GM18517 (cell line): ENCODE results near the gene GSTM1.

Source experiments
- ATAC-seq: cut with Tn5 transposase; IDR thresholded peaks from one replicate; pipeline ENCODE4 v1.9.1; 2021; ENCODE audit warnings: mild to moderate bottlenecking, moderate library complexity; ENCODE audit not compliant: unreplicated experiment

GSTM1 gene

DNA sequence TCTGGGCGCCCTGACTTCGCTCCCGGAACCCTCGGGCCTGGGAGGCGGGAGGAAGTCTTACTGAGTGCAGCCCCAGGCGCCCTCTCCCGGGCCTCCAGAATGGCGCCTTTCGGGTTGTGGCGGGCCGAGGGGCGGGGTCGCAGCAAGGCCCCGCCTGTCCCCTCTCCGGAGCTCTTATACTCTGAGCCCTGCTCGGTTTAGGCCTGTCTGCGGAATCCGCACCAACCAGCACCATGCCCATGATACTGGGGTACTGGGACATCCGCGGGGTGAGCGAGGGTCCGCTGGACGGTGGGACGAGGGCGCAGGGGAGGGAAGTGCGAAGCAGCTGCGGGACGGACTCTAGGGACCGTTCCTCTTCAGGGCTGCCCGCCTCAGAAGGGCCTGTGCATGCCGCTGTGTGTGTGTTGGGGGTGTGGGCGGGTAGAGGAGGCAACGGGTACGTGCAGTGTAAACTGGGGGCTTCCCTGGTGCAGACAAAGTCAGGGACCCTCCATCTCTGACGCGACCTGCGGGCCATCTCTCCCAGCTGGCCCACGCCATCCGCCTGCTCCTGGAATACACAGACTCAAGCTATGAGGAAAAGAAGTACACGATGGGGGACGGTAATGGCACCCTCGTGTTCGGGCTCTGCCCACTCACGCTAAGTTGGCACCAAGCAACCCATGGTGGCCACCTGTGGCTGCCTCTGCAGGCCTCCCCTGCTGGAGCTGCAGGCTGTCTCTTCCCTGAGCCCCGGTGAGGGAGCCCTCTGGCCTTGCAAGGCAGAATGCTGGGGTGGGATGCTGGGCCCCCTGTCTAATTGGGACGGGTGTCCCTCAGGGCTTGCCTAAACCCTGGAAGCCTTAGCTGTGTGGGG, at the start of gene GSTM1:
Gene GSTM1, plus strand, starts transcription at position 177 of the 859 bp plus-strand sequence. Its CDS starts 57 bp downstream, at position 234.
- peak; percentile 94 for ATAC-seq

DNA sequence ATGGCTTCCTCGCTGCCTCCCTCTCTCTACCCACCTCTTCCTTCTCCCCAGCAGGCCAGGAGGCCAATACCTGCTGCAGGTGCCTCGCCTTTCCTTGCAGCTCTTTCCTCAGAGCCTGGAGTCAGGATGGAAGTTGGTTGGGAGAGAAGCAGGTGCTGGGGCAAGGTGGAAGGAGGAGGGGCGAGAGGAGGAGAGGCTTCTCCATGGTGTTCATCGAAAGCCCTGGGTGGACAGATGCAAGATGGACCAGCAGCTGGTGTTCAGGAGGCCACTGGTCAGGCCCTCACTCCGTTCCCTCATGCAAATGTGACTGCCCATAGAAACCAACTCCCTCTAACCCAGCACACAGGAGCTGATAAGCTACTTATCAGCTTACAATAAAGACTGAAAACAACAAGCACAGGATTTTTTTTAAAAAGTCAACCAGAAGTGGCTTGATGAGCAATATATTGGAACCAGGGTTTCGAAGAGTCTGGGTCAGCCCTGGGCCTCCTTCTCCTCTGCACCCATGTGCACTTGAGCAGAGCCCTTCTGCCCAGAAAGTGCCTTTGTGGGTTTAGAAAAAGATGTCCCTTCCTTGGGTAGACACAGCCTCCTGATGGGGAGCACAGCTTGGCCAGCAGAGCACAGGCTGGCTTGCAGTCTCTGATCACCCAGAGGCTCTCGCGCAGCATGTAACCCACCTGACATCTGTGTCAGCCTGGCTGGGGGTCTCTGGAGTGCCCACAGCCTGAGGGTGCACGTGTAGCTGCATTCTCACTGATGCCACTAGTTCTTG, 48.4 kb upstream of the GSTM1 start:
- ATAC-seq, result no peak

DNA sequence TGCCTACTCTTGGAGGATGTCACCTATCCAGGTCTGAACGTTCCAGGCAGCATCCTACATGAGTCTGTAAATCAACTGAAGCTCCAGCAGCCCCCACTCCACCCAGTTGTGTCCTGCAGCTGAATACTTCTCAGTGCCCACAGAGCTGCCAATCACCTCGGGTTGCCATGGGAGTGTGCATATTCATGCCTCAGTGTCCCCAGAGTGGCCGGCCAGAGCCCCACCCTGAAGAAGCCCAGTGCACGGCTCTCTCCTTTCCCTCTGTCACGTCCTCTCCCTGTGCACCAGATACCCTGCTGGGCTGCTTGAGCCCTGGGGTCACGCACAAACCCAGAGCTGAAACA, 47.8 kb upstream of the GSTM1 start:
- no peak for ATAC-seq

DNA sequence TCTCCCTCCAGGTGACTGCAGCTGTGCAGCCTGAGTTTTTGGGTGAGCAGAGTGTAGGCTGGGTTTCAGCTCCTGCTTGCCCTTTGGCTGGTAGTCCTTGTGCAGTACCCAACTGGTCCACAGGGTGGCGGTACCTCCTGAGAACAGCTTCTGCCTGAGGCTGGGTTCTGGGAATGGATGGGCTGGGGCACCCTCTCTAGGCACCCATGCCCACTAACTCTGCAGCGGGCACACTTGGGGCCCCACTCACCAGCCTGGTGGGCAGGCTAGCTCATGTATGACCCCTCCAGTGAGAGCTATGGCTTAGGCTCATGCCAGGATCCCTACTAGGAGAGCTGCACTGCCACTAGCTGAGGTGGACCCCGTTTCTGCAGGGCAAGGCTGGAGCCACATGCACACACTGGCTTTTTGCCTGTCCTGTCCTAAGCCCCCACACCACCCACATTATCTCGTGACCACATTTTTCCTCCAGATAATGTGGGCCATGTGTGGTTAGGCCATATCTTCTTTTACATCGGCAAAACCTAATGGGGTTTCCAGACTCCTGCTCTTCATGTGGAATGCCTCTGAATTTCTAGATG, 47.2 kb upstream of the GSTM1 start:
- peak; percentile 57 for ATAC-seq

DNA sequence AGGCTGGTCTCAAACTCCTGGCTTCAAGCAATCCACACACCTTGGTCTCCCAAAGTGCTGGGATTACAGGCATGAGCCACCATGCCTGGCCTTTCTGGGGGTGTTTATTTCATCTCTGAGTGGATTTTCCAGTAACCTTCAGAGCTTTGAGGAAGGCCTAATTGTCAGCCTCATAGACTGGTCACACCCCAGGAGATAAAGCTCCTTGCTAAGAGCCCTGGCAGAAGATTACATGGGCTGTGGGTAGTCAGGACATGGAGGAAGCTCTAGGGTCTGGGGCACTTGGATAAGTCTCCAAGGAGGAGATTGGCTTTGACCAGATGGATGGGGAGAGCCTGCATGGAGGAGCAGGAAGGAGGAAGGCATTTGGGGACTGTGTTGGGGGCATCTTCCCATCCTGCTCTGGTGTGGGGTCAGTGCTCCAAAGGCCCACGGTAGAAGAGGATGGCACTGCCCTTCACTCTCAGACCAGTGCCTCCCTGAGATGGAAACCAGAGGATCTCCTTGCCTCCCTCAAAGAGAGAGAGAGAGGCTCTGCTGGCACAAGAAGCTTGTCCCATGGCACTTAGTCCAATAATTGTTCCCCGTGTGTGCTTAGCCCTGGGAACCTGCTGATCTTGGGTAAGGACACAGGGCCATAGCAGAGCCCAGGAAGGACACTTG, 46.4 kb upstream of the GSTM1 start:
- ATAC-seq, result no peak

DNA sequence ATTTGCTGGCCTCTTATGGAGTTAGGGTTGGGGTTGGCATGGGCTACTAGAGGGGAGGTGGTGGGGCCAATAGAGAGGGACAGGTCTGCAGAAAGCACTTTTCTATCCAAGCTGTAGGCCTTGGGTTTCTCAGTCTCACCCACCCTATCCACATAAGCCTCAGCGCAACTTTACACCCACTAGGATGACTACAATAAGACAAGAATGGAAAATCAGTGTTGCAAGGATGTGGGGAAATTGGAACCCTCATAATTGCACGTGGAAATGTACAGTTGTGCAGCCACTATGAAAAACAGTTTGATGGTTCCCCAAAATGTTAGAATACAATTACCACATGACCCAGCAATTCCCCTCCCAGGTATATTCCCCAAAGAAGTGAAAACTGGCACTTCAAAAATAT, 45.8 kb upstream of the GSTM1 start:
- ATAC-seq, result no peak

DNA sequence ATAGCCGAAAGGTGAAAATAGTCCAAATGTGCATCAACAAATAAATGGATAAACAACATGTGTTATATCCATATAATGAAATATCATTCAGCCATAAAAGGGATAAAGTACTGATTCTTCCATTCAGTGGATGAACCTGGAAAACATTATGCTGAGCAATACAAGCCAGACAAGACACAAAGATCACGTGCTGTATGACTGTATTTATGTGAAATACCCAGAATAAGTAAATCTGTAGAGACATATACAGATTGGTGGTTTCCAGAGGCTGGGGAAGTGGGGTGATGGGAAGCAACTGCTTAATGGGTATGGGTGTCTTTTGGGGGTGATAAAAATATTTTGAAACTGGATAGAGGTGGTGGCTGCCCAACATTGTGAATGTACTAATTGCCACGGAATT, 45.0 kb upstream of the GSTM1 start:
- no peak for ATAC-seq

DNA sequence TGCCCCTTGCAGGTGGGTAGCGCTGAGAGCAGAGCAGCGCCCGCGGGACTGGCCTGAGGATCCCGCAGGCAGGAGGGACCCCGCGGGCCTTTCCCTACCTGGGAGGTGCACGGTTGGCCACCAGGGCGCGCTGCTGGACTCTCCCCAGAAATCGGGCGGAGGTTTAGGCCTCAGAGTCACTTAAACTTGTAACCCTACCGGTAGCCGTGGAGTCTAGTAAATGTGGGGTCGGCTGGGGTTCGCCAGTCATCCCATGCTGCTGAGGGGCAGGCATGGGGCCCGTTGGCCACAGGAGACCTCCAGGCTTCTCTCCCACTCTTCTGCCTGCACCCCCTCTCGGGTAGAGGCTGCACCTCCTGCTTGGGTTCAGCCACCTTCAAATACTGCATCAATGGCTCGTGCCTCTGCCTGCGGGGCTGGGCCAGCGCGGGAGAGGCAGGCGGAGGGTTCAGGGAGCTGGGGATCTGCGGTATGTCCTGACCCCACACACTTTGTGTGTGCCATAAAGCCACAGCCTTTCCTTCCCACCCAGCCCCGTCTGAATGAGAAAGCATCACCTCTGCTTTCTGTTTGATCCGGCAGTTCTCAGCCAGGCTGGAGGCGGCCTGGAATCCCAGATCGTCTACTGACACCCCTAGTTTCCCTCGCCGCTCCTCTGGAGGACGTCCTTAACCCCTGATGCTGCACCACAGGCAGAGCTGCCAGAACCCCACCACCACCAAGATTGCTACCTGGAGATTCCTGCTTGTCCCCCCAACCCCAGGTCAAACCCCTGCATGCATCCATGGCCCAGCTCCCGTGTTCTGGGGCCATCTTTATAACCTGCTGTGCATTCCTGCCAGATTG, 44.0 kb upstream of the GSTM1 start:
- ATAC-seq, result peak; percentile 73

DNA sequence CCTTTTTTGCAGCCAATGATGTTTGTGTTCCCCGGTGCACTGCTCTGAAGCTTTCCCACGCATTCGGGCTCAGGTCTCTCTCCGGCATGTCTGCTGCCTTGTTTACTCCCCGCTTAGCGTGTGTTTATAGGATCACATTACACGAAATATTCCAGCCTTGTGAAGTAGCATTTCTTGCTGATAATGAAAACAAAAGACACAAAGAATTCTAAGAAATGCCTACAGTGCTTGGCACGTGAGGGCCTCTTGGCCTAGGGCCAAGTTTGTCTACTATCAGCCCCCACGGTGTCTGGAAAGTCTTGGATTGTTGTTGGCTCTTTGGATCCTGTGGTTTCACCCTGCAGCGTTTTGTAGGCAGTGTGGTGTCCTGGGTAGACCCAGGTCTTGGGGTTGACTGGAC, 42.9 kb upstream of the GSTM1 start:
- no peak for ATAC-seq

DNA sequence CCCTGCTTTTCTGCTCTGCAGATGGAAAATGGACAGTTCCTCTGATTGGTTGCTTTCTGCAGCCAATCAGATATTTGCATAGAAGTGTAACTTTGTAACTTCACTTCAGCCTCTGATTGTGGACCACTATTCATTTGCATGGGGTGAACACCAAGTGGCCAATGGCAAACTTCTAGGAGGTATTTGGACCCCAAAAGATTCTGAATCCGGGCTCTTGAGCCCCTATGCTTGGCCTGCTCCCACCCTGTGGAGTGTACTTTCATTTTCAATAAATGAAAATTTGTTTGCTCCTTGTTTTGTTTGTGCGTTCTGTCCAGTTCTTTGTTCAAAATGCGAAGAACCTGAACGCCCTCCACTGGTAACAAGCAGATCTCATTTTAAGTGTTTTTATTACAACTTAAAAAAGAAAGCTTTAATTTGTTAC, 38.1 kb upstream of the GSTM1 start:
- ATAC-seq, result no peak

DNA sequence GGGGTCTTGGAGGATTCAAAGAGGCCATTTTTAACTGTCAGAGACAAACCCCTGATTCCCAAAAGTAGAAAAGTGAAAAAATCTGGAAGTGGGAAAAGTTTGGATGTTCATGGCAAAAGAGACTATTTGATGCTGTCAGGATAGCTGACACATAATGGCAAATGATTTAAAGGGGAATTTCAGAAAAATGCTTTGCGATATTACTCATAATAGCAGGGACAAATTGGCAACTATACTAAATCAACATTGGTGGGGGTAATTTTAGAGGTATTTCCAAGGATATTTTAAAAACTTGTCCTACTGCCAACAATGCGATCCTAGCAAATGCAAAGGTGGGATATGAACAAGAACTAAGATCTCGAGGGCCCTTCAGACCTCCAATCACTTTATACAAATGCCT, 37.0 kb upstream of the GSTM1 start:
- no peak for ATAC-seq

DNA sequence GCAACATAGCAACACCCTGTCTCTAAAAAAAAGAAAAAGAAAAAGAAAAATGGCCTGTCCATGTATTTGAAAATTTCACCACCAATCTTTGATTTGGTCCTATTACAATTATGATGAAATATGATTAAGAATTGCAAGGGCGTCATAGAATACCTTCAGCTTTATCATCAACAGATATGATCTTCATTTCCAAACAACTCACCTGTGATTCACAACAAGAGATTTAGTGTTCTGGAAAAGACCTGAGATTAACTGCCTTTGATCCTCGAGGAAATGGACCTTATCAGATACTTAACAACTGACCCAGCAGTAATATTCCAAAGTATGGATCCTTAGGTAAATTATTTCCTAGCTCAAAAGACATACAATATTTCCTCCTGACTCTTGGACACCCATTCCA, 35.2 kb upstream of the GSTM1 start:
- ATAC-seq, result no peak

DNA sequence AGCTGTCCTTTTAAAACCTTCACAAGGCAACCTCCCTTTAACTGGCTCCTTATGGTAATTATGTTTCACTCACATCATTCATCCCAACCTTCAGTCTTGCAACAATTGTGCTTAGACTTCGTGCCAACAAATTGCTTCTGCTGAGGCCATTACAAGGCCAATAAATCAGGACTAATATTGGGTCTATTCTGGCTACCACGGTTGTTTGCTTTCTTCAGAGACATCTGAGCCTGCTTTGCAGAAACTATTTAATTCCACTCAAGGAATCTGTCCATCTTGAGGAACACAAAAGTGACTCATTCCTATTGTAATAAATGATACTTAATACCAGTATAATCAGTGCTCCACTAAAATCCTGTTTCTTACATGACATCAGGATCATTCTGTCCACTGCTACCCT, 34.3 kb upstream of the GSTM1 start:
- ATAC-seq, result no peak

DNA sequence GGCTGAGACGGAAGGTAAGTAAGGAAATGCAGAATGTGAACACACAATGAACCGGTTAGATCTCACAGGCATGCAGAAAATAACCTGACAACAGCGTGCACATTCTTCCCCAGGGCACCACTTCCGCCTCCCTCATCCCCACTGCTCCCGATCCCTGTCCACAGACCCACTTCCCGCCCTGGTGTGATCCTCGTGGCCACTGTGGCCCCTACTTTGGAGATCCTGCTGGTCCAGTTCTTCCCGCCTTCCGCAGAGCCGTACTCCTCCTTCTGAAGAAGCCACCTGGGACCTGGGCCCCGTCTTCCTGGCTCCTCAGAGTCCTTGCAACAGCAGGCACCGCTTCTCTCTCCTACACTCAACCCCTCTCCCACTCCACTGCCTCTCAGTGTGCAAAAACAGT, 33.1 kb upstream of the GSTM1 start:
- ATAC-seq, result no peak

DNA sequence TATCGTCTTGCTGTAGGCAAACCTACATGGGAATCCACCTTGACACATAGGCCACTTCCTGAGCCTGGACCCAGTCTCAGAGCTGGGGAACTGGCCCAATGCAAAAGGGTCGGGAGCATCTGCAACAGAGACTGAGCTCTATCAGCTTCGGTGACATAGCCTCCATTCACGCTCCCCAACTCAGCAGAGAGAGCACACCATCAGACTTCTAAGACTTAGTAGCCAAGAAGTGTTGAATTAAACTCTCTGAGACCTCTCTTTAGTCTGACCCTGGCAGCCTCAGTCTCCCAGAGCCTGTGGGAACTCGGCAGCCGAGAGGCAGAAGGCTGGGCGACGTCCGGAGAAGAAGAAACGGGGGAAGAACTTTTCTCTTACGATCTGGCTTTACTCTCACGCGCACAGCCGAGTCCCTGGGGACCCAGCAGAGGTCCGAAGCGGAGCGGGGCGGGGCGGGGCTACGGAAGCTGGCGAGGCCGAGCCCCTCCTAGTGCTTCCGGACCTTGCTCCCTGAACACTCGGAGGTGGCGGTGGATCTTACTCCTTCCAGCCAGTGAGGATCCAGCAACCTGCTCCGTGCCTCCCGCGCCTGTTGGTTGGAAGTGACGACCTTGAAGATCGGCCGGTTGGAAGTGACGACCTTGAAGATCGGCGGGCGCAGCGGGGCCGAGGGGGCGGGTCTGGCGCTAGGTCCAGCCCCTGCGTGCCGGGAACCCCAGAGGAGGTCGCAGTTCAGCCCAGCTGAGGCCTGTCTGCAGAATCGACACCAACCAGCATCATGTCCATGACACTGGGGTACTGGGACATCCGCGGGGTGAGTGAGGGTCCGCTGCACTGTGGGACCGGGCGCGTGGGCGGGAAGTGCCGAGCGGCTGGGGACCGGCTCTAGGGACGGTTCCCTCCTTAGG, 31.8 kb upstream of the GSTM1 start, which contains the start of gene GSTM4:
Gene GSTM4, plus strand, starts transcription at position 485 of the 905 bp plus-strand sequence. Its CDS starts 291 bp downstream, at position 776.
- peak; percentile 77 for ATAC-seq

DNA sequence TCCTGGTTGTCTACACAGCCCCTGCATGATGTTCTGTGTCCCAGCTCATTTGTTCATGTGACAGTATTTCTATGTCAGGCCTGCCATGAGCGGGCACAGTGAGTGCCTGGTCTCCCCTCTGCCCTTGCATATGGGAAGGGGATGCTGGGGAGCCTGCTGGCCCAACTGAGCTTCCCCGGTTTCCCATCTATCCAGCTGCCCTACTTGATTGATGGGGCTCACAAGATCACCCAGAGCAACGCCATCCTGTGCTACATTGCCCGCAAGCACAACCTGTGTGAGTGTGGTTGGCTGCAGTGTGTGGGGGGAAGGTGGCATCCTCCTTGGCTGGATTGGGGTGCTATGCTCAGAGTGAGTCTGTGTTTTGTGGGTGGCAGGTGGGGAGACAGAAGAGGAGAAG, 30.2 kb upstream of the GSTM1 start:
- no peak for ATAC-seq

DNA sequence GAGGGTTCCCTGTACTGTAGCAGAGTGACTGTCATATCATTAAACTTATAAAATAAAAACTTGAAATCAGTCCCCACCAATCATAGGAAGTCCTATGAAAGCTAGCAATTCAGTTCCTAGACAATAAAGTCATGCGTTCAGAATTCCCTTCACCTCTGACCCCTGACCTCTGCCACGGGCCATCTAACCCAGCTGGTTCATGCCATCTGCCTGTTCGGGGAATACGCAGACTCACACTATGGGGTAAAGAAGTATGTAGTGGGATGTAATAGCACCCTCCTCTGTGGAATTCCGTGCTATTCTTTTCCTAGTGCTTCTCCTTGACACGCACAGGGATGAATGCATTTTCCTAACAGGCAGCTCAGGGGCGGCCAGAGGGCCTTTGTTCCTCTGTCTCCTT, 29.6 kb upstream of the GSTM1 start:
- no peak for ATAC-seq

DNA sequence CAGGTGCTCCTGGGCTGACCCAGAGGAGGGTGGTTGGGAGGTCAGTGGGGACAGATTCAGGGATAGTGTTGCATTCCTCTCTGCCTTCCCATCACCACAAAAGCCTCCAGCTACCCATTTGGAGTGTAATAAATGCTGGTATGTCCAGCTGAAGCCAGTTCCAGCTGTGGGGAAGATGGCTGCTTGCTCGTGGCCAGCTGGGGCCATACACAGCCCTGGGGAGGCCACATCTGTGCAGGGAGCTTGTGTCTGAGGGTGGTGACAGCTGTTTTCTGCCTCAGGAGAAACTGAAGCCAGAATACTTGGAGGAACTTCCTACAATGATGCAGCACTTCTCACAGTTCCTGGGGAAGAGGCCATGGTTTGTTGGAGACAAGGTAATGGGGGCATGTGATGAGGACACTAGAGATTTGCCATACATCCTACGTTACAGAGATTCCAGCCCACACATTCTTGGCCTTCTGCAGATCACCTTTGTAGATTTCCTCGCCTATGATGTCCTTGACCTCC, 29.0 kb upstream of the GSTM1 start:
- no peak for ATAC-seq

DNA sequence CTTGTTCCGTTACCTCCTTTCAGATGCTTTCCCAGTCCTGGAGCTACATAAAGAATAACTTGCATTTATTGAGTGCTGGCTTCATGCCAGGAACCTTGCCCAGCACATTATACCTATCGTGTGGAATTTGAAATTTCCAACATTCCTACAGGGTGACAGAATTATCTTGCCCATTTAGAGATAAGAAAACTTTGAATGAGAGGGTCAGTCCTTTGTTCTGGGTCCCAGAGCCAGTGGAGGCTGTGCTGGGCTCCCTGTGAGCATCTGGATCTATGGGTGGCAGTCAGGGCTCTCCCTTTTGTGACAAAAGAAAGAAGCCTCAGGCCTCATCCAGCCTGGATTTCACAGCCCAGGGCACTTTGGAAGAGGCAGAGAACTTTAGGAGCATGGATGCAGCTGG, 28.5 kb upstream of the GSTM1 start:
- ATAC-seq, result no peak
